Hematopoietic multipotent progenitor cell (in vitro differentiated cells): Measurements from ENCODE around the gene TBX6. TPM values are rescaled to one million over a fixed set of nuclear protein-coding genes. Genes with fewer than 3 reads are reported as not detected.

Experiments used
- DNase-seq, 3 donors: peaks; one replicate each; pipeline ENCODE4 v3.0.0-alpha.2; 2011 to 2015; ENCODE audit warnings: low read depth in 2 of 3, low spot score in 2 of 3
- total RNA-seq: library from RNA; depleted of rRNA; stranded (reverse); fragments of >200 nt; gene quantifications from one replicate; pipeline ENCODE4 v1.2.3, GENCODE V29; 2012

The TBX6 gene
- total RNA-seq, 1 donor, result 2.2 TPM

DNA sequence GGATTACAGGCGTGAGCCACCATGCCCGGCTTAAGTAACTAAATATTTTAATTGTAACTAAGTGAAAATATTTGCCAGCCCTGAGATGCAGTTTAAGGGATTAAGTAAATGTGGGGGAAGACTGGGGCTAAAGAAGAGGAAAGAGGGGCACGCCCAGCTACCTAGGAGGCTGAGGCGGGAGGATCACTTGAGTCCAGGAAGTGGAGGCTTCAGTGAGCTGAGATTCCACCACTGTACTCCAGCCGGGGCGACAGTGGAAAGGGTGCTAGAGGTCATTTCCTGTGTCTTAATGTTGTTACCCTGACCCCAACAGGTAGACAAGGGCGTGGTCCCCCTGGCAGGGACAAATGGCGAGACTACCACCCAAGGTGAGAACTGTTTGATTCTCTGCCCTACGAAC, 23.4 kb downstream of the TBX6 start:
- no peak for DNase-seq

DNA sequence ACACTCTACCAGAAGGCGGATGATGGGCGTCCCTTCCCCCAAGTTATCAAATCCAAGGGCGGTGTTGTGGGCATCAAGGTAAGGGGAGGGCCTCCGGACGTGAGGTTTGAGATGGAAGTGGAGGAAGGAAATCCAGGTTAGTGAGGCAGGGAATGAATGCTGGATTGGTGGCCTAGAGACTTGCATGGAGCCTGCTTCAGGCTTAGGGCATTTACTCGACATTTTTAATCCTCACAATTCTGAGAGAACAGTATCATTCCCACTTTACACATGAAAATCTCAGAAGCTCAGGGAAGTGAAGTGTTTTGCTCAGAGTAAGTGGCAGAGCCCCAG, 24.2 kb downstream of the TBX6 start:
- DNase-seq, result no peak

DNA sequence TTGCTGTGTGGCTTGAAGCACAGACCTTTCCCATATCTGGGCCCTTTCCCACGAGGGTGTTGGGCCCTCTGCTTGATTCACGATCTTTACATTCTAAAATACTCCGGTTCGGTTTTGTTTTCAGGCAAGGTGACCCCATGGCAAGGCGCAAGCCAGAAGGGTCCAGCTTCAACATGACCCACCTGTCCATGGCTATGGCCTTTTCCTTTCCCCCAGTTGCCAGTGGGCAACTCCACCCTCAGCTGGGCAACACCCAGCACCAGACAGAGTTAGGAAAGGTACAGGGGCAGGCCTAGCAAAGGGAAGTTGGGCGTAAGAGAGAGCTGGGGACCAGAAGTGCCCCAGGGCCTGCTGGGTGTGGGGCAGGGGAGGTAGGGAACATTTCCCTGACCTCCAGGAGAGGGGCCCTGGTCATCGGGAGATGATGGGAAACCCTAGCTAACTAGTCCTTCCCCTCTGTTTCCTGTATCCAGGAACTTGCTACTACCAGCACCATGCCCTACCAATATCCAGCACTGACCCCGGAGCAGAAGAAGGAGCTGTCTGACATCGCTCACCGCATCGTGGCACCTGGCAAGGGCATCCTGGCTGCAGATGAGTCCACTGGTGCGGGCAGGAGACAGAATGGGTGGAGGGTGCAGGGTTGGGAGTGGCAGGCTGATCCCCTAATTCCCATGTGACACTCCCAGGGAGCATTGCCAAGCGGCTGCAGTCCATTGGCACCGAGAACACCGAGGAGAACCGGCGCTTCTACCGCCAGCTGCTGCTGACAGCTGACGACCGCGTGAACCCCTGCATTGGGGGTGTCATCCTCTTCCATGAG, 24.8 kb downstream of the TBX6 start:
- no peak for DNase-seq

DNA sequence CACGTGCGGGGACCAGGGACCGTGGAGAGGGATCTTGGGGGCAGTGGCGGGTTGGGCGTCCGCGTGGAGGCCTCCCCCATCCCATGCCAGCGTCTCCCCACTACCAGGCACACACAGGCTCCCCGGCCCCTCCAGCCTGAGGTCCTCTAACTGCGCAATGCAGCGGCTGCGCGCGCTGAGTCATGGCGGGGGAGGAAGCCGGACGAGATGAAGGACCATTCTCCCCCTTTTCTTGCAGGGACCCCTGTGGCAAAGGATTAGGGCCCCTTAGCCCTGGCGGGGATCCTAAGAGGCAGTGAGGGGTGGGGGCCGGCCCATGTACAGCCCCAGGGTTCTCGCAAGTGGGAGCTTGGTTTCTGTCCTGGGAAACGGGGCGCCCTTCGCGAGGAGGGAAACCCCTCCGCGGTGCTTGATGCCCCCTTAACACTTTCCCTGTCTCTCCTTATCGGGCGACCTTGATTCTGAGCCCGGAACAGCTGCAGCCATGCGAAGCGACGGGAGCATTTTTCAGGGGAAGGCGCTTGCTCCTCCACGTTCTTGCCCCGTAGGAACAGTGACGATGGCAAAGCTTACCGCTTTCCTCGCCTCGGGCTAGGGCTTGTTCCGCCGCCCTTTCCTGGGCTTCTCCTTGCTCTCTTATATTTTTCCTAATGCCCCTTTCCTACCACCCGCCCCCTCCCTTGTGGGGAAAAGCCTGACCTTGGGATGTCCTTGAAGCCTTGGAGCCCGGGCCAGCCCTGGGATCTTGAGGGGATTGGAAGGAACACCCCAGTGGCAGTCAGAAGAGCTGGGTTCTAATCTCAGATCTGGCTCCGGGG, 25.6 kb downstream of the TBX6 start:
- peak in 2 of 3 donors; percentile 57 to 65 for DNase-seq

- peak; percentile 83 to 98 (median 98) for DNase-seq
Measured at GRCh38 chr16:30065102-30065942, 26.4 kb downstream of the TBX6 start, which contains the start of gene ALDOA. TSS of gene ALDOA (plus strand) at chr16:30065760. CDS start at chr16:30066898, 1,138 bp downstream.

DNA sequence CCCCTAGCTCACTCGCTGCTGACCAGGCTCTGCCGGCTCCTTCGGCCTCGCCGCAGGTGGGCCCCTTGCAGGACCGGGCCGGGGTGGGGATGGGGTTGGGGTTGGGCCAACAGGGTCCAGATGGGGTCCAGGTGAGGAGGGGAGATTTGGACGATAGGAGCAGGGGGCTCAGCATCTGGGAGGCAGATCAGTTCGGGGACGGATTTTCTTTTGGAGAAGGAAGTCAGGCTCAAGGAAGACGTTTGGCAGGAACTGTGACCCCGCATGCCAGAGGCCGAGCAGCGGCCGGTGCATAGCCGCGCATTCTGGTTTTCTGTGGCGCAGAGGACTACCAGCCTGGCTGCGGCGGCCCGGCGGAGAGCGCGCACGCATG, 27.0 kb downstream of the TBX6 start:
- DNase-seq, result no peak

DNA sequence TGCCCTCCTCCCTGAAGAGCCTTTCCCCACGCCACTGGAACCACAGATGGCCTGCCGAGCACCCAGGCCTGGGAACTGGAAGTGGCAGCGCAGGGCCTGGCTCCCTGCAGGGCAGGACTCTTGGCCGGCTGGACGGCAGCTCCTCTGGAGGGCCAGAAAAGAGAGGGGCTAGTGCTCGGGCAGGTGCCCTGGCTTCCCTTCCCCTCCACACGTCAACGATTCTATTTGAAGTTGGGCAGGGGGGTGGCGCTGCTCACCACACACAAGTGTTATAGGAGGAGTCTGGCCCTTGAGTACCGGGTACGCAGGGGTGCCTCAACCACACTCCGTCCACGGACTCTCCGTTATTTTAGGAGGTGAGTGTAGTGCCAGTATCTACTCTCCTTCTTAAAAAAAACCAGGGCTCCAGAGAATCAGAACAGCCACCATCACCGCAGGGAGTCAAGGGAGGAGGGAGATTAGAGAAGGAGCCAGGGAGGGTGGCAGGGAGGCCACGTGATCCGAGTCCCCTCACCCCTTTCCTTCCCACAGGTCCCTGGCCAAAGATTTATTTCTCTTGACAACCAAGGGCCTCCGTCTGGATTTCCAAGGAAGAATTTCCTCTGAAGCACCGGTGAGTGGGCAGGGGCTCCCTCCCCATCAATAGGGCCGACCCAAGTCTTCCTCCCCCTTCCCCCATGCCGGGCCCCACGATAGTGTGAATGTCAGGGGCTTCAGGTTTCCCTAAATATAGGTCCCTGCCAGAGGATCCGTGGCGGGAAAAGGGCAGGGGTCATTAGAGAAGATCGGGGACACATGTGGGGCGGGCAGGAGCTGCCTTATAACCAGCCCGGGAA, 27.6 kb downstream of the TBX6 start:
- peak; percentile 35 to 78 (median 72) for DNase-seq

DNA sequence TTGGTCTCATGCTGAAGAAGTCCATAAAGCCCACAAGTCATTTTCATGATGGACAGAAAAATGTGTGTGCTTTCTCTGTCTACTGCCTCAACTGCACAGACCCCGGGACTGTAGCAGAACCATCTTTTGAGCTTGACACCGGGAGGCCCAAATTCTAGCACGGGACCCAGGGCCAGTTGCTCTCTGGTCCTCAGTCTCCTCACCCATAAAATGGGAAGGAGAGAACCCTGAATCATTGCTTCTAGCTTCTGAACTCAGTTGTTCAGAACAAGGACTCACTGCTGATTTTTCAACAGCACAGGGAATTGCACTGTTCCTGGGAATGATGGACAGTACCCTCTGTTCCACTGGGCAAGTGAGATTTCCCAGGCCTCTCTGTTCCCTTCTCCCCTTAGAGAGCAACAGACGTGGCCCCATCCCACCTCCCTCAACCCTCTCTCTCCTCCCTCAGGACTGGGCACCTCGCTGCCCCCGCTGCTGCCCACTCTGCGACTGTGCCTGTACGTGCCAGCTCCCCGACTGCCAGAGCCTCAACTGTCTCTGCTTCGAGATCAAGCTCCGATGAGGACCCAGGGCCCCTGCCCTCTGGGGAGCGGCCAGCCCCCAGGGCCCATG, 28.3 kb downstream of the TBX6 start:
- no peak for DNase-seq

DNA sequence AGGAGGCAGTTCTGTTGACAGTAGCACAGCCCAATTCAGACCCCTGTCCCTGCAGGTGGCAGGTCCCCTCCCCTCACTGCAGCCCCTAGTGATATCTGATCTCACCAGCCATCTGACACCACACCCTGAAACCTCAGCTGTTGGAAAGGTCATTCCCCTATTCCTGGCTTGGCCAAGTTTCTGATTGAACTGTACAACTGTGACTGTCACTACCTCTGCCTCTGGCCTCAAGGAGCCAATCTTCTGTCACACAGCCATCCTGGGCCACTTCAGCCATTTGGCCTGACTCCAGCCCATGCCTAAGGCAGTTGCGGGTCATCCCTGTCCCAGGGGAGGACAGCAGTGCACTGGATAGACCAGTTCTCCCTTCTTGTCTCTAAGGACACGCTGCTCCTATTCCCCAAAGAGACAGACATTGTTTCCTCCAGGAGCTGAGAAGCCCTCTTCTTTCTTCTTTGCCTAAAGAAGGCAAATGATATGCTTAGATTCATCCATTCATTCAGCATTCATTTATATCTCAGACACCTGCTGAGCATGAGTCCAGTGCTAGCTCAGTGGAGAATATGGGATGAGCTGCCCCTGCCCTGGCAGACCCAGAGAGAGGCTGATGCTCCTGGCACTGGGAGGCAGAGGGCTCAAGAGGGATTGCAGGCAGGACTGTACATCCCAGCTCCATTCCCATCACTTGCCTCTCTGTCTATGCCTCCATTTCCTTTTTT, 30.7 kb downstream of the TBX6 start:
- no peak for DNase-seq

- no peak for DNase-seq
Measured at GRCh38 chr16:30060346-30060745, 31.4 kb downstream of the TBX6 start.

- peak in 1 of 3 donors; percentile 52 for DNase-seq
Measured at GRCh38 chr16:30054959-30055553, 36.7 kb downstream of the TBX6 start.

- DNase-seq, result no peak
Measured at GRCh38 chr16:30054451-30054850, 37.3 kb downstream of the TBX6 start.

DNA sequence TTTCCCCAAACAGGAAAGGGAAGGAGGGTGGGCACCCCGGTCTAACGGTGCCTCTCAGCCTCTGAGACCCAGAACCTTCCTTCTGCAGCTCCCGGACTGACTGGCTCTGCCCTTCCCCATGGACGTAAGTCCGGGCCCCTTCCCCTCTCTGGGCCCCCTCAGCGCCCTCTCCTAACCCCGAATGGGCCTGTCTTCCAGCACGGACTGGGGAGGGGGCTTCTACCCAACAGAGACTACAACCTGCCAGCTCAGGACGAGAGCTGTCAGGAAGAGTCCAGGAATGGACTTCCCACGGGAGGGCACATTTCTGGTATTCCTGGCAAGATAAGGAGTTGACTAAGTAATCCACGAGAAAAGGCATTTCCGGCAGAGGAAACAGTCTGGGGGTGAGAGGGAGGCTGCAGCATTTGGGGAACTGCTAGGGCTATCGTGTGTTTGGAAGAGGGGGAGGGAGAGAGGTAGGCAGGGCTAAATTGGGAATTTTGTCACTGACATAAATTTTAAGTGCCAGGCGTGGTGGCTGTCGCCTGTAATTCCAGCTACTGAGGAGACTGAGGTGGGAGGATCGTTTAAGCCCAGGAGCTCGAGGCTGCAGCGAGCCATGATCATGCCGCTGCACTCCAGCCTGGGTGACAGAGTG, 38.2 kb downstream of the TBX6 start:
- no peak for DNase-seq

DNA sequence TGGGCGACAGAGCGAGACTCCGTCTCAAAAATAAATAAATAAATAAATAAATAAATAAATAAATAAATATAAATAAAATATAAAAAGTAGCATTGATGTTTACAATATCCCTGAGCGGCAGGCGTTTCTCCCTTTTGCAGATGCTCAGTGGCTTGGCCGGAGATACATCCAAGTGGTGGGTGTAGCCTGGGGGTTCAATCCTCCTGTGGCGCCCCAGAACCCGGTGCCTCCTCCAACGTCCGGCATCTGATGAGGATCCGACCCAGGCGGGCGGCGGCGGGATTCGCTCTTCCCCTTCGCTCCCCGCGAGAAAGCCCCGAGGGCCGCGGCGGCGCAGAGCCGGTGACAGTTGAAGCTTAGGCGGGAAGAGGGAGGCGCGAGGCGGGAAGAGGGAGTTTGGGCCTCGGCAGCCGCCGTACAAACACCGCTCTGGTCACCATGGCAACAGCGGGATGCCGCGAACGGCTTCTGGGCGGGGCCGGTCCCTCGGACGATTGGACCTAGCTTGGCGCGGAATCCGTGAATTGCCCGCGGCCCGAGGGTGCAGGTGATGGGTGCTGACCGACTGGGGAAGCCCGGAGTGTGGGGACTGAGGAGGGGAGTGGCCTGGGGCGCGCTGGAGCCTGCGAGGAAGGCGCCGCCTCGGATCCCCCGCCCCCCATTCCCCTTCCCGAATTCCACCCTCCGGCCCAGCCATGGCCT, 38.9 kb downstream of the TBX6 start:
- peak; percentile 77 to 85 (median 82) for DNase-seq

DNA sequence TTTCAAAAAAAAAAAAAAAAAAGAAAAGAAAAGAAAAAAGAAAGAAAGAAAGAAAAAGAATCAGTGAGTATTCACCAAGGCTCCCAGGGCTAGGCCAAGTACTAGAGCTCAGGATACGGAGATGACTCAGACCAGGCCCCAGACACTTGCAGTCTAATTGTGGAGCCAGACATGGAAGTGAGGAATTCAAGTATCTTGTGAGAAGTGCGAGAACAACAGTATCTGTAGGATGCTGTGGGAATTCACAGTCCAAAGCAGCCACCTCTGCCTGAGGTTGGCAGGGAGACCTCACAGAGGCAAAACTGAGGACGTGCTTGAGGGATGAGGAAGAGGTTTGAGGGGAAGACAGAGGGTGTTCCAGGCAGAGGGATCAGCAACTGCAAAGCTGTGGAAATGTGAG, 40.2 kb downstream of the TBX6 start:
- DNase-seq, result no peak

GRCh38 chr16:30049871-30050270, 41.9 kb downstream of the TBX6 start:
- DNase-seq, result no peak

DNA sequence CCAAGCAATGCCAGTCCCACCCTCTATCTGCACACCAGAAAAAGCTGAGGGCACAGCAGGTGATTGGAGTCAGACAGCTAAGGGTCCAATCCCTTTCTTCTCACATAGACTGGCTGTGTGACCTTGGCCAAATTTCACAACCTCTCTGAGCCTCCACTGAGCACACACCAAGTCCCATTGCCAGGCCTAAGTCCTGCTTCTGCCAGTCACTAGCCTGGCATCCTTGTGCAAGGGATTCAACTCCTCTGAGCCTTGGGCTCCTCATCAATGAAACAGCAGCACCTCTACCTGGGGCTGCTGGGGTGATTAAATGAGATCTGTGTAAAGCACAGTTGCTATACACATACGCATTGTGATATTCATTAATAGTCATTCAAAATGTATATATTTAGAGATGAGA, 45.1 kb downstream of the TBX6 start:
- no peak for DNase-seq

GRCh38 chr16:30046178-30046577, 45.5 kb downstream of the TBX6 start:
- DNase-seq, result no peak
